SU-DHL-6 (cell line): ENCODE measurements around the gene SKIL.

ENCODE experiments used
- H2AFZ ChIP-seq: fragments of 200-600 bp; sonication (generic); 2 replicates; pipeline ENCODE4 v1.6.1; 2014; ENCODE audit warnings: low read depth, mild to moderate bottlenecking, moderate library complexity, mixed read lengths, antibody characterized with exemption, low read length; ENCODE audit not compliant: severe bottlenecking
- H3F3A ChIP-seq: fragments of 200-600 bp; shearing (Covaris generic); 2 replicates; pipeline ENCODE4 v1.6.0; 2016; ENCODE audit warnings: antibody characterized with exemption, mild to moderate bottlenecking; ENCODE audit not compliant: insufficient read depth
- H3K27ac ChIP-seq: fragments of 200-600 bp; sonication (generic); 2 replicates; pipeline ENCODE4 v1.5.1; 2016; ENCODE audit warnings: low read depth, mild to moderate bottlenecking, low read length, moderate library complexity, mixed read lengths
- H3K27me3 ChIP-seq: fragments of 200-600 bp; sonication (generic), shearing (Covaris generic); 2 replicates; pipeline ENCODE4 v1.6.0; 2014; ENCODE audit warnings: mild to moderate bottlenecking, low read length
- H3K36me3 ChIP-seq: fragments of 200-600 bp; sonication (generic); 2 replicates; pipeline ENCODE4 v1.6.1; 2014; ENCODE audit warnings: mild to moderate bottlenecking, low read length, mixed read lengths
- H3K4me2 ChIP-seq: fragments of 300-600, 200-600 bp; shearing (Covaris generic), sonication (generic); 2 replicates; pipeline ENCODE4 v1.6.0; 2014; ENCODE audit warnings: low read length, low read depth, mild to moderate bottlenecking; ENCODE audit not compliant: poor library complexity, severe bottlenecking
- H3K4me3 ChIP-seq: fragments of 200-600 bp; sonication (generic); 2 replicates; pipeline ENCODE4 v1.5.1; 2014; ENCODE audit warnings: antibody characterized with exemption, low read length, mild to moderate bottlenecking, mixed read lengths; ENCODE audit not compliant: insufficient read depth, poor library complexity, severe bottlenecking
- H3K79me2 ChIP-seq: fragments of 200-600 bp; sonication (generic); 2 replicates; pipeline ENCODE4 v1.6.1; 2014; ENCODE audit warnings: mild to moderate bottlenecking, low read length, moderate library complexity; ENCODE audit not compliant: insufficient read depth
- H3K9ac ChIP-seq: fragments of 200-600 bp; sonication (generic); 2 replicates; pipeline ENCODE4 v1.7.0; 2014; ENCODE audit warnings: mild to moderate bottlenecking, low read length
- H3K9me2 ChIP-seq: fragments of 200-600 bp; sonication (generic); replicated peaks from 2 replicates; pipeline ENCODE4 v1.6.1; 2014; ENCODE audit warnings: low read length; ENCODE audit not compliant: insufficient read depth
- H3K9me3 ChIP-seq: fragments of 200-600 bp; sonication (generic); 2 replicates; pipeline ENCODE4 v1.6.1; 2014; ENCODE audit warnings: low read length, mixed read lengths; ENCODE audit not compliant: insufficient read depth
- H4K20me1 ChIP-seq: fragments of 200-600 bp; sonication (generic); 2 replicates; pipeline ENCODE4 v1.6.1; 2014; ENCODE audit warnings: low read depth, mild to moderate bottlenecking, antibody characterized with exemption, low read length, moderate library complexity, mixed read lengths
- EZH2phosphoT487 ChIP-seq: fragments of 200-600 bp; sonication (generic), shearing (Covaris generic); conservative IDR thresholded peaks from 2 replicates; pipeline ENCODE4 v1.6.1; 2018; ENCODE audit warnings: mild to moderate bottlenecking, antibody characterized with exemption, low read length, moderate library complexity, mixed read lengths
- TF ChIP-seq, protein P1 (sequence below): fragments of 200-600 bp; sonication (generic); IDR thresholded peaks from one replicate; pipeline ENCODE4 v1.5.1; 2017; ENCODE audit warnings: antibody characterized with exemption, mild to moderate bottlenecking, low read length, moderate library complexity; ENCODE audit not compliant: insufficient read depth, poor library complexity, severe bottlenecking

SKIL gene

GRCh38 chr3:170386468-170386867 is 29.0 kb downstream of the SKIL start:
- TF ChIP-seq, protein P1, sequence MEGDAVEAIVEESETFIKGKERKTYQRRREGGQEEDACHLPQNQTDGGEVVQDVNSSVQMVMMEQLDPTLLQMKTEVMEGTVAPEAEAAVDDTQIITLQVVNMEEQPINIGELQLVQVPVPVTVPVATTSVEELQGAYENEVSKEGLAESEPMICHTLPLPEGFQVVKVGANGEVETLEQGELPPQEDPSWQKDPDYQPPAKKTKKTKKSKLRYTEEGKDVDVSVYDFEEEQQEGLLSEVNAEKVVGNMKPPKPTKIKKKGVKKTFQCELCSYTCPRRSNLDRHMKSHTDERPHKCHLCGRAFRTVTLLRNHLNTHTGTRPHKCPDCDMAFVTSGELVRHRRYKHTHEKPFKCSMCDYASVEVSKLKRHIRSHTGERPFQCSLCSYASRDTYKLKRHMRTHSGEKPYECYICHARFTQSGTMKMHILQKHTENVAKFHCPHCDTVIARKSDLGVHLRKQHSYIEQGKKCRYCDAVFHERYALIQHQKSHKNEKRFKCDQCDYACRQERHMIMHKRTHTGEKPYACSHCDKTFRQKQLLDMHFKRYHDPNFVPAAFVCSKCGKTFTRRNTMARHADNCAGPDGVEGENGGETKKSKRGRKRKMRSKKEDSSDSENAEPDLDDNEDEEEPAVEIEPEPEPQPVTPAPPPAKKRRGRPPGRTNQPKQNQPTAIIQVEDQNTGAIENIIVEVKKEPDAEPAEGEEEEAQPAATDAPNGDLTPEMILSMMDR, result no peak
- TF ChIP-seq EZH2phosphoT487, result no peak
- Histone ChIP-seq H3F3A (peaks cover 3% of the 10 kb centered on the region; the same call in 1 of the 2 replicates), H3K4me2 (no peak overlapping the region), H4K20me1 (no peaks in the 10 kb centered on the region), H3K4me3 (no peak overlapping the region), H3K36me3 (peaks cover 53% of the 10 kb centered on the region), H3K79me2 (peaks cover 24% of the 10 kb centered on the region), H3K27ac (no peak overlapping the region), H3K9me3 (no peaks in the 10 kb centered on the region), H3K27me3 (no peaks in the 10 kb centered on the region), H3K9ac (no peak overlapping the region), H3K9me2 (no peaks in the 10 kb centered on the region), H2AFZ (no peak overlapping the region)

DNA sequence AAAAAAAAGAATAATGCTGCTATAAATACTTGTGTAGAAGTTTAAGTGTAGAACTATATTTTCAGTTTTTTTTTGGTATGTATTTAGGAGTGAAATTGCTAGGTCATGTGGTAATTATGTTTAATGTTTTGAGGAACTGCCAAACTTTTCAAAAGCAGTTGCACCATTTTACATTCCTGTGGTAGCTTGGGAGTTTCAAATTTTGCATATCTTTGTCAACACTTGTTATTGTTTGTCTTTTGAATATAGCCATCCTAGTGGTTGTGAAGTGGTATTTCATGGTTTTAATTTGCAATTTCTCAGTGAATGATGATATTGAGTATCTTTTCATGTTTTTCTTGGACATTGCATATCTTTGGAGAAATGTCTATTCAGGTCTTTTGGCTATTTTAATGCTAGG is 30.4 kb downstream of the SKIL start:
- no peak overlapping the region for H3K9ac ChIP-seq
- no peaks in the 10 kb centered on the region for H3K27me3 ChIP-seq
- no peaks in the 10 kb centered on the region for H4K20me1 ChIP-seq
- no peak overlapping the region for H3K4me3 ChIP-seq
- peaks cover 21% of the 10 kb centered on the region for H3K79me2 ChIP-seq
- peaks cover 9% of the 10 kb centered on the region; the same call in 1 of the 2 replicates for H3F3A ChIP-seq
- H3K9me3 ChIP-seq, result no peaks in the 10 kb centered on the region
- no peak overlapping the region for H3K27ac ChIP-seq
- TF ChIP-seq EZH2phosphoT487, result no peak
- TF ChIP-seq, protein P1, result no peak
- no peaks in the 10 kb centered on the region for H3K9me2 ChIP-seq
- H3K36me3 ChIP-seq, result peaks cover 65% of the 10 kb centered on the region
- no peak overlapping the region for H3K4me2 ChIP-seq
- no peak overlapping the region for H2AFZ ChIP-seq

DNA sequence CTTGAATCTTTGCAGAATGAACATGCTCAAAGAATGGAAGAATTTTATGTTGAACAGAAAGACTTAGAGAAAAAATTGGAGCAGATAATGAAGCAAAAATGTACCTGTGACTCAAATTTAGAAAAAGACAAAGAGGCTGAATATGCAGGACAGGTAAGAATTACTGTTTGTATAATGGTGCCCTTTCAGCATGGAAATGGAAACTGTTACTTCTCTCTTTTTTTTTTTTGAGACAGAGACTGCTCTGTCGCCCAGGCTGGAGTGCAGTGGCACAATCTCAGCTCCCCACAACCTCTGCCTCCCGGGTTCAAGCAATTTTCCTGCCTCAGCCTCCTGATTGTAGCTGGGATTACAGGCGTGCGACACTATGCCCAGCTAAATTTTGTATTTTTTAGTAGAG is 33.6 kb downstream of the SKIL start:
- Histone ChIP-seq H4K20me1 (no peaks in the 10 kb centered on the region; the same call in 1 of the 2 replicates), H3K9ac (no peak overlapping the region), H3K79me2 (no peaks in the 10 kb centered on the region; the same call in 1 of the 2 replicates), H3K9me2 (no peaks in the 10 kb centered on the region), H3K27ac (no peak overlapping the region), H3K36me3 (peaks cover 65% of the 10 kb centered on the region), H2AFZ (no peak overlapping the region), H3K9me3 (no peaks in the 10 kb centered on the region), H3K4me2 (no peak overlapping the region), H3K27me3 (no peaks in the 10 kb centered on the region), H3F3A (peaks cover 11% of the 10 kb centered on the region; the same call in 1 of the 2 replicates), H3K4me3 (no peak overlapping the region)
- TF ChIP-seq, protein P1, result no peak
- TF ChIP-seq EZH2phosphoT487, result no peak
